HG03159 (cell line): Measurements from ENCODE around the gene ATP8B4.
"Not testable (repeated sequence)": the region's sequence is repeated elsewhere in the genome, so short reads cannot be mapped to it uniquely, and the experiment has no call there.

ENCODE experiments used
- ATAC-seq: cut with Tn5 transposase; IDR thresholded peaks from one replicate; pipeline ENCODE4 v1.9.1; 2021; ENCODE audit warnings: mild to moderate bottlenecking, moderate library complexity; ENCODE audit not compliant: unreplicated experiment

Gene ATP8B4

DNA sequence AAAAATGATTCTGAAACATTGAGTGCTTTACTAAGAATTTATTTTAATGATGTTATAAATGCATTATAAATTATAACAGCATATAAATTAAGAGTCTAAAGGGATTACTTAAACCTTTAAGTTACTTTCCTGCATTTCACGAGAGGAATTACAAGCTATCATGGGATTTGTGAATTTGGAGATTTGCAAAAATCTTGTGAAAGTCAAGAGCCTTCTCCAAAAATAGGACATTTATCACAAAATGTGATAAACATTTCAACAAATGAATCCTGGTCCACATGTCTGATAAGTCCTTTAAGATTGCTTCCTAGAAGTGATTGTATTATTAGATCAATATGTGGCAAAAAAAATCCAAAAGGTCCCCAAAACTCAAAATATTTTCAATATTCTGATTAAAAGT lies 154.5 kb downstream of the ATP8B4 start:
- no peak for ATAC-seq

DNA sequence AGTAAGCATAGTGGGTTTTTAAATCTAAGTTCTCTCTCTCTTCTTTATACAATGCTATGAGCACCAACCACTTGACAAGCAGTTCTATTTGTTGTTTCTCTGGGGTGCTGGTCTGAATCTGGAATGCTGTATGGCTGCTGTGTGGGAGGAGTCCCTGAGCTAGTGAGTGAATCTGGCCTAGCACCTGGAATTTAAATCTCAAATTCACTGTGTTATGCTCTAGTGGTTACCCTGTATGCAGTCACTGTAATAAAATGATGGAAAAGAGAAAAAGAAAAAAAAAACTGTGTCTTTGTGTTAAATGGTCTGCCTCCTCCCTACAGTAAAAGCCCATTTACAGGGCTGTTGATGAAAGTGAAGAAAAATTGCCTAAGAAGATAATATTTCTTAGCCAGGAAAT lies 155.0 kb downstream of the ATP8B4 start:
- ATAC-seq, result no peak

DNA sequence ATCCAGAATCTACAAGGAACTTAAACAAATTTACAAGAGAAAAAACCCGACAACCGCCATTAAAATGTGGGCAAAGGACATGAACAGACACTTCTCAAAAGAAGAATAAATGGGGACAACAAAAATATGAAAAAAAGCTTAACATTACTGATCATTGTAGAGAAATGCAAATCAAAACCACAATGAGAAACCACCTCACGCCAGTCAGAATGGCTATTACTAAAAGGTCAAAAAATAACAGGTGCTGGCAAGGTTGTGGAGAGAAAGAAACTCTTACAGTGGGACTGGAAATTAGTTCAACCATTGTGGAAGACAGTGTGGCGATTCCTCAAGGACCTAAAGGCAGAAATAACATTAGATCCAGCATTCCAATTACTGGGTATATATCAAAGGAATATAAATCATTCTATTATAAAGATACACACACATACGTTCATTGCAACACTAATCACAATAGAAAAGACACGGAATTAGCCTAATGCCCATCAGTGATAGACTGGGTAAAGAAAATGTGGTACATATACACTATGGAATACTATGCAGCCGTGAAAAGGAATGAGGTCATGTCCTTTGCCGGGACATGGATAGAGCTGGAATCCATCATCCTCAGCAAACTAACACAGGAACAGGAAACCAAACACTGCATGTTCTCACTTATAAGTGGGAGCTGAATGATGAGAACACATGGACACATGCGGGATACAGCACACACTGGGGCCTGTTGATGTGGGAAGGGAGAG lies 155.8 kb downstream of the ATP8B4 start:
- ATAC-seq, result not testable (repeated sequence)

DNA sequence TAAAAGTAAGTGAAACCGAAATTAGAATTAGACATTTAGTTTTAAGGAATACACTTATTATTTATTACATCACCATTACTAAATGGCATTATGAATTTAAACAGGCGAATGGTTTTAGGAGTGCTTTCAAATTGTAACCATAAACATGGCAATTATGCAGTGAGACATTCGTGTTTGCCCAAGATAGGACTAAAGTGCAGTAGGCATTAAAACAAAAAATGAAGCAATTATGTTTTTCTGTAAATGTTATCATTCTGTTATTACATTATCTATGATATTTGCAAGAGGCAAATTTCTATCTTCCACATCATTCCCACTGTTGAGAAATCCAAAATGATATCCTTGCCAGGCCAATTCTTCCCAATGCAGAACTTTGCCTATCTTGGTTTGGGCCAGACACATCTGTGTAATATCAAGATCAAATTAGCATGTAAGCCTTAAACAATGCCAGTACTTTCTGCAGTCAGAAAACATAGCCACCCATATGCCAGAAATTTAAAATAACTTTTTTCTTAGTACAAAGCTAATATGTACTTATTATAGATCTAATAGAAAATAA lies 156.9 kb downstream of the ATP8B4 start:
- ATAC-seq, result no peak

DNA sequence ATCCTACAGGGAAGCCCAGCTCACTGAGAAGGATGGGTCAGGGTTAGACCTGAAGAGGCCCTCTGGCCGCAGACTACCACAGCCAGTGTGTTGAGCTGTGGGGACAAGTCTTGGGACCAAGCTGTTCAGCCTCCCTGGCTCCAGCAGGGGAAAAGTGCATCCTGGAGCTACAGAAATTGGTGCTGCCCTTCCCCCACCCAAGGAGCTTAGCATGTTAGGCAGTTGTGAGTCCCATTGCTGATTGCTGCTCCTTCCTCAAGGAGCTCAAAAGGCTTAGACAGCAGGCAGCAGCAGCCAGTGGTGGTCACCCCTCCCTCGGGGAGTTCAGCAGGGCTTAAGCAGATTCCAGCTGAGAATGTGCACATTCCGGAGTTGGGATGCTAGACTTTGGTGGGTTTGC lies 165.6 kb downstream of the ATP8B4 start:
- ATAC-seq, result no peak

DNA sequence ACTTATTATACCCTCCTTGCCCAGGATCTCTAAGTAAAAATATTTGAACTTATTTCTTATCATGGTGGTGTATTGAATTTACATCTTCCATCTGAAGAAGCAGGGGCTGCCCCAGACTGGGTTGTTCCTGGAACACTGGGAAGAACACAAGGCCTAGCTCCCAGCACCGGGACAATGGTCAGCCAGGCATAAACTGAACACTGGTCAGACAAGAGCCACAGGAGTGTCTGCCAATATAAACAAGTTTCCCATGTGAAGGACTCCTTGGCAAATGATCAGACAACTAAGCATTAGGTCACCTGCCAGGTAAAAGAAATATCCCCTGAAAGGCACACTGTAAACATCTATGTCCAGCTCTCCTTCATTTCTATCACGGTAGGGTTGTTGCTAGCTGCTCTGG lies 172.4 kb downstream of the ATP8B4 start:
- ATAC-seq, result no peak

DNA sequence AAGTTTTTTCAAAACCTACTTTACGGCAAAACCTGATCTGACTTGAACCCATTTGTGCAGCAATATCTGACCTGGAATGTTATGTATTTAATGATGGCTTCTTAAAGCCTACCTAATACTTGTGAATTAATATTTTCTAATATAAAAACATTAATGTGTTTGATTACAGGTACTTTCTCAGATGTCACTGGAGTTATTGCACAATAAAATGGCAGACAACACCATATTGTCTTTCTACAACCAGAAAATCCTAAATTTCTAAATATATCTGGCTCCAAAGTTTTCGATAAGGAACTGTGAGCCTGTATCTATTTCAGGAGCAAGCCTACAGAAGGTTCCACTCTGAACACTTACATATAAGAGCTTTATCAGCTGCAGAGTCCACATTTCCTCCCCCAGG lies 184.5 kb downstream of the ATP8B4 start:
- no peak for ATAC-seq

DNA sequence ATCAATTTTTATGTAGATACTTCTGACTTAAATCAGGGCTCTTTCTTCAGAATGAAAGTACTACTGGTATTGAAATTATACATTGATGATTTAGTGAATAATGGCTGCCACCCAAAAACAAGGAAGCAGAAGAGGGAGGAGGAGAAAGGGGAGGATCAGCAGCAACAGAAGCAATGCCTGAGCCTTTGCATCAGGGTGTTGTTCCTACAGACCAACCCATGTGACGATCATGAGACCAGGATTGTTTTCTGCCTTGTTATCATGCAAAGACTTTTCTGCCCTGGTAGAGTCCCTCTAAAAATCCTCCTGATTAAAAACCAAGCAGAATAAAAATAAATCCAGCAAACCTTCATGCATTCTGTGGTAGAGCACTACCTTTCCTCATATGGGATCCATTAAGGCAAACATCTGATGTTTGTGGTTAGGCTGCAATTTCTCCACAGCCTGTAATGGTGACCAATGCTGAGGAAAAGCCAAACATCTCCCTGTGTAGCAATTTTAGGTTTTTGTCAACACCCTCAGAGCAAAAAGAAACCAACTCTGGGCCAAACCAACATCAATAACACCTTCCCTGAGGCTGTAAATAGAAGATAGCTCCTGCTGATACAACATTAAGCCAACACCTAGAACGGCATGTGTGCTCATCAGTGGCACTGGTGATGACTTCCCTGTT lies 191.7 kb downstream of the ATP8B4 start:
- no peak for ATAC-seq

DNA sequence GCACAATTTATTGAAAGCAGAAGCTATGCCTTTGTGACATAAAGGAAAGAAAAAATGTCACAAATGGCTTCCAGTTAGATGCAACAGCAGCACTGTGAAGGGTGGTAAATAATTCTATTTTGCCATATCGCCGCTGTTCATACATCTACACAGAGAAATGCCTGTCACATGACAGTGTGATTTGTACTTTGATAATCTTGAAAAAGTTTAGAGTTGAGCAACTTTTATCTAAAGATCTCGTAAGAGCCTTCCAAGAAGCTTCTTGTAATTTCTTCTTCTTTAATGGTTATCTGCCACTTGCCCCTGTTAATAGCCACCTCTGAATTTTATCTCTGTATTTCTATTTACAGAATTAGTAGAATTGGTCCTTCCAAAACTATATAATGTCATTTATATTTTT lies 192.3 kb downstream of the ATP8B4 start:
- no peak for ATAC-seq

DNA sequence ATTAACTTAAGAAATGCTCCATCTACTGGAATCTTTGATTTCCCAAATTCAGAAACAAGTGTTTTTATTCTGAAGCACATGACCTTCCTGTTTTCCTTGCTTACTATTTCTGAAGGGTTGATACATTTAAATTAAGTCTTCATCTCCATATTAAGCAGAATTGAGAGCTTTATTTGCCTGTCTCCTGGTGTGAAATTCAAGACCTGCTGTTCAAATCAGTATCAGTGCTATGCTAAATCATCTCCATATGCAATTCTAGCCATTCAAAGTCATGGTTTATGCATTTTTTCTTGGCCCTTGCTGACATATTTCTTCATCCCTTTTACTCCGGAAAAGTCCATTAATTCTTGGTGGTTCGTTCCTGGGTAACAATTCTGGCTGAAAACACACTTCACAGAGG lies 195.4 kb downstream of the ATP8B4 start:
- no peak for ATAC-seq

DNA sequence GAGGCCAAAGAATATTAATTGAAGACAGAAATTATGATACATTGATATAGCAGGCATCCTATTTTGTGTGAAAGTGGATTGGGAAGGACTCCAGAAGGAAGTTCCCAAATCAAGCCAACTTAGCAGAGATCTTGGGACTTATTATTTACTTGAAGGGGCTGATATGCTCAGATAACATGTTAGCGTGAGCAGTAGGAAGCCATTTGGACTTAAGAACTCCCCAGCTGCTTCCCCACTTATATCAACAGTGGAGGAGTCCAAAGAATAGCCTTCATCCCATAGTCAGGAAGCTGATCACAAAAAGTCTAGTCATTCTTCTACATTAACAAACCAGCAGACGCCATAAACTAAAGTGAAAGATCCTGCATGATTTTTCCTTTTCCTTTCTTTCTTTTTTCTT lies 200.0 kb downstream of the ATP8B4 start:
- no peak for ATAC-seq

DNA sequence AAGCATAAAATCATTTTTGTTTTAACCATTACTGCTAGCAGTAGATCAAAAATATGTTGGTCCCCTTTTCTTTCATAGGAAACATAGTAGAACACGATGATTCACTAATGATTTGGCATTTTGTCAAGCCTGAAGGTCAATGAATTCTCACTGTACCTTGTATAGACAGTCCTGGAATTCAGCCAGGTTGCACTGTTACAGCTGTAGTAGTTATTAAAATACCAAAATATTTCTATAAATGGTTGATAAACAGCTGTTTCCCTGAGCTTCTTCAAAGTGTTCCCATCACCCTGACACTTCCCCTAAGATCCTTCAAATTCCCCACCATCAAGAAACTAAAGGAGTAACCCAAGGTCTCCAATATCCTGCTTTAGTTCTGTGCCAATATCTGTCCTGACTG lies 200.9 kb downstream of the ATP8B4 start:
- no peak for ATAC-seq

DNA sequence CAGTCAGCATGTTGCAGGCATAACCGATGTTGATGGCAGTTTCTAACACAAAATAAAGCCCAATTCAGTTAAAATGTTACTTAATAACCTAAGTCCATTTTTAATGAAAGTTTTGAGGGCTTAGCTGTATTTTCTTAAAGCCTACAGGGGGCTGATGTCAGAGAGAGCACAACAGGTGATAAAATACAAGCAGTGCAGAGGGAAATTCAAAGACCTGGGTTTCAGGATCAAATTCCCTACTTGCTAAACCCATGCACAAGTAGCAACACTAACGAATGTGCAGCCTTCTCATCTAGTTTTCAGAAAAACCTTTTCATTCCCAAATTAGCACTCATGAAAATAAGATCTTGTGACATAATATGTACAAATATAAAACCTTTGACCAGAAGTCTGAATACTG lies 202.0 kb downstream of the ATP8B4 start:
- no peak for ATAC-seq

DNA sequence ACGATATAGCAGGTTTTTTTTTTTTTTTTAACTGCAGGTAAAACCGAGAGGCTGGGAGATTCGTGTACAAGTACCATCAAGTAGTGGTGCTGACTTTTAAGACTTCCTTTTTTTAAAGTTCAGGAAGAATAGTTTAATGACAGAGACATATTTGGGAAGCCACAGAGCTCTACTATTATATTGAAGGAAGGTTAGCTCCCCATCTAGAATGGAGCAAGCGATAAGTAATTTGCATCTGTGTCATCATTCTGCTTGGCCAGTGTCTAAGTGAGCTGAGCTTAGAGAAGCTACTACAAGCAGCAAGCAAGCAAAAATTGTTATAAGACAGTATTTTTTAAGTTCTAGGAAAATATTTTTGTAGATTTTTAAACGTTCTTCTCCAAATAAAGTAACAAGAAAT lies 203.2 kb downstream of the ATP8B4 start:
- no peak for ATAC-seq

DNA sequence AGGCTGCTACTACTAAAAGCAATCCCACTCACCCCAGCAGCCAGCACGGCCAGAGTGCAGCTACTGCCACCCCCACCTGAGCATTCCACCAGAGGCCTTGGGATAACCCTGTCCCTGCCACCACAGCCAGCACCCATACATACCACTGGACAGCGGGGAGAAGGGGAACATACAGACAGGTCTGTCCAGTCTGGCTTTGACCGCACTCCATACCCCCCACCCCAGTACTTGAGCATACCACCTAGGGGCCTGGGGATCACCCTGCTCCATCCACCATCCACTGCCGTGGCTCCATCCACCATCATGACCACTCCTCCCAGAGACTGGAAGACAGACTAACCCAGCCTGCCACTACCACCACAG lies 210.1 kb downstream of the ATP8B4 start:
- ATAC-seq, result no peak

DNA sequence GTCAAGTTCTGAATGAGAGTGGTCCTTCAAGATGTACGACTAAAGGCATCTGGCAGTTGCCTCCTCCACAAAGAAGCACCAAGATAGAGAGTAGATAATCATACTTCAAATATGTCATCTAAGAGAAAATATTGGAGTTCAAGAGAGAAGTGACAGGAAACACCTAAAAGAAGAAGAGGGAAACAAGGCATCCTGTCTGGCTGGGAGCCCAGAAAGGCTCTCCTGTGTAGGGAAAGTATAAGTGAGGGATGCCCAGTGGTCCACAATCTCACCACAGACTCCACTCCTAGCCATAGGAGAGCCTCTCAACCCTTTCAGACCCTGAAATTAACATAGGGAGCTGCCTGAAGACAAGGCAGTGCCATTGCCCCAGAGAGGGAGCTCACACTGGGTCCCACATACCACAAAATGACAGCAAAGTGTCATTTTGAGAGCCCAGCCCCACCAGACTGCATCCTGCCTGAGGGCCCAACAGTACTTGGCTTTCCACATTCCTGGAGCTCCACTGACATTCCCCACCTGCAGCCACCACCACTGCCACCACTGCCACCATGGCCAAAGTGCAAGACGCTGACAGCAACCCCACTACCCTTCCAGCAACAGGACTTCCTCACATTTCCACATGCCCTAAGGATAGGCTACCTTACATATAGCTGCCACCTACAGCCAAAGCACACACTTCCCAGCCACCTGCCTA lies 210.6 kb downstream of the ATP8B4 start:
- ATAC-seq, result no peak

DNA sequence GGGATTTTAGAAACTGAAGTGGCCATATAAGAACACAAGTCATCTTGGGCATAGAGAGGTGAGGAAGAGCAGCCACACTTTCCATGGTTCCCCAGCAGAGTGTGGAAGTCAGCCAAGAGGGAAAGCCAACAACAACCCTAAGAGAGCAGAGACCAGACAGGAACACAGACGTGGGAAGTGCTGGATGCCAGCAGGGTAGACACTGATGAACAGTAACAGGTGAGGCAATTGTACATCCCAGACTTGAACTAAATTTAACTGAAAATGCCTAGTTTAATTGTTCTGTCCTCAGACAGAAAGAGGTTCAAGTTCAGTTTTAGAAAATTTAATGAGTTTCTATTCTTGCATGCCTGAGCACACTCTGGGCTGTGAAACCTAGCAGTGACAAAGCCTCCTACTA lies 212.1 kb downstream of the ATP8B4 start:
- ATAC-seq, result no peak

DNA sequence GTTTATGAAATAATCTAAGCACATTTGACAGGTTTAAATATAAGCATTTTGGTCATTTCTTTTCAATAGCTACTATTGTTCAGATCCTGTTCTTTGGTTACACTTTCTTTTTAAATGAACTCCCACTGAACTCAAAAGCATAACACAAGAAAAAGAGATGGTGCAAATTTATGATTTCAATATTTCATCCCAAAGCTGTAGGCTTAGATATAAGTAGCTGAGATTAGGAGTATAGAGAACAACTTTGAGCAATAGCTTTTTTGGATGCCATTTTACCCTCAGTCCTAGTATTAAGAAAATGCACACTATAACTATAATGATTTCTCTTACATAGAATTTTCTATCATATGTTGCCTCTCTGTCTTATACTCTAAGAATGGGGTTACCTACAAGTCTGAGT lies 213.8 kb downstream of the ATP8B4 start:
- ATAC-seq, result no peak

DNA sequence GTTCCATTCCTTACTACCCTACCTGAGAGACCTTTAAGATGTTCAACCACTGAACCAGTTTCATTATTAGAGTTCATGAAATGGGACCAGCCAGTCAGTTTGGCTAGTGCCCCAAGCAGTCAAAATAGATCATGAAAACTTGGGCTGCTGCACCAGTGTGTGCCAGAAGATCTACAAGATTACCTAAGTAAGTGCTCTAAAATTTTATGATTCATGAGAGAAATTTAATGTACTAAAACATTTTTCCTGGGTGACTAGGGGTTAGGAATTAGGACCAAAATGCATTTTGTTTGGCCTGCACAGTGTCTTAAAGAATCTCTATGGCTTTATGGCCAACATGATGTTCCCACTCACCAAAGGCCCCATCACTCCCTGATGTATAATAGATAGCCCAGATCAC lies 214.7 kb downstream of the ATP8B4 start:
- no peak for ATAC-seq

DNA sequence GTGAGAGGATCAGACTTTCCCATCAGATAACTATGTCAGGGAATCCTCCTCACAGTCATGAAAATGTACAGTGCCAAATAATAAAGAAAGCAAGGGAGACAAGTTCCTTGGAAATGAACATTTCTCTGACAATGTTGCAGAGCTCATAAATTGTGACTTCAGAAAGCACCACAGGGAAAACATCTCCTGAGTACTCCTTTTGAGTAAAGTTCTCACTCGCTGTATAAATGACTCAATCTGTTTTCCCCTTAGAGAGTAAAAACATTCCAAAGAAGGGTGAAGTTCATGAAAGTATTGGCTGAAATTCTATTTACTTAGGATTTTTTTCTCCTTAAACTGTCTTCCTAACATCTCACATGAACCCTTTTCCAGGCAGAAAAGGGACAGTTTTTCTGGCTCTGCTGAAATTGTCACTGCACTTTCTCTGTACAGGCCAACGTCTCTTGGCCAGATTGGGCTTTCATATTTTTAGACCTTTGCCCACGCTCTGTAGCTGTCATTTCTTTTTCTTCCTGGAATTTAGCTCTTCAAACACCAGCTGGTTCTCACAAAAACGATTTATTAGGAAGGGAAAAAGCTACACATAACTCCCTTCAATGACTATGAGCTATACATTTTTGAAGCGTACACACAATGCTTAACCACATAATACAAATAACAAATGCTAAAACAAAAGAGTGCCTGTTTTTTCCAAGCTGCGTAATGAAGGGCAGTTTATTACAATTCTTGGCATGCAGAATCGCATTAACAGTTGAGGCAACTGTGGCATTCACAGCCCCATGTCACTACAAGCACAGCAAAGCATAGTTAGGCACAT lies 216.1 kb downstream of the ATP8B4 start:
- no peak for ATAC-seq
